ENCODE measurements around the gene MAD2L2.

- TF ChIP-seq CTCF (IDR thresholded peaks at IDR 0.05 in 2 of 3, conservative IDR thresholded peaks at IDR 0.05 in 1 of 3; ENCODE audit: borderline replicate concordance in 1 of 3, insufficient read depth in 1 of 3, low read depth in 2 of 3, low read length in 2 of 3) (no peak), REST (IDR thresholded peaks at IDR 0.05; ENCODE audit: low read depth) (no peak), MAX (IDR thresholded peaks at IDR 0.05) (no peak), EZH2 (IDR thresholded peaks at IDR 0.05) (no peak), CEBPB (IDR thresholded peaks at IDR 0.05; ENCODE audit: low read depth) (no peak), POLR2A (IDR thresholded peaks at IDR 0.05; ENCODE audit: borderline replicate concordance, extremely low read depth, insufficient read depth, insufficient read length) (no peak), POLR2AphosphoS5 (IDR thresholded peaks at IDR 0.05; ENCODE audit: low read depth, low read length) (no peak), ATF3 (IDR thresholded peaks at IDR 0.05) (no peak), ZNF274 (IDR thresholded peaks at IDR 0.05; ENCODE audit: low read depth, low read length) (no peak), JUND (IDR thresholded peaks at IDR 0.05) (no peak), SRF (IDR thresholded peaks at IDR 0.05; ENCODE audit: low read depth) (no peak), TCF7L2 (IDR thresholded peaks at IDR 0.05; ENCODE audit: borderline replicate concordance, extremely low read depth, insufficient read depth, insufficient read length) (no peak), ZFX (IDR thresholded peaks at IDR 0.05) (no peak)
These were observed 7.7 kb downstream of the MAD2L2 start for GRCh38 chr1:11673089-11673769.

Data from HCT116 (cell line).